HG03432 (cell line): ENCODE measurements around the gene KIAA2012.

Experiments
- ATAC-seq: cut with Tn5 transposase; IDR thresholded peaks from one replicate; pipeline ENCODE4 v1.9.1; 2021; ENCODE audit warnings: mild to moderate bottlenecking, moderate library complexity; ENCODE audit not compliant: unreplicated experiment

KIAA2012 gene

GRCh38 chr2:202147775-202148174 is 74.7 kb downstream of the KIAA2012 start:
- ATAC-seq, result no peak

- no peak for ATAC-seq
Measured at GRCh38 chr2:202148515-202149154, 75.6 kb downstream of the KIAA2012 start.

GRCh38 chr2:202149155-202149762 is 76.2 kb downstream of the KIAA2012 start:
- no peak for ATAC-seq

DNA sequence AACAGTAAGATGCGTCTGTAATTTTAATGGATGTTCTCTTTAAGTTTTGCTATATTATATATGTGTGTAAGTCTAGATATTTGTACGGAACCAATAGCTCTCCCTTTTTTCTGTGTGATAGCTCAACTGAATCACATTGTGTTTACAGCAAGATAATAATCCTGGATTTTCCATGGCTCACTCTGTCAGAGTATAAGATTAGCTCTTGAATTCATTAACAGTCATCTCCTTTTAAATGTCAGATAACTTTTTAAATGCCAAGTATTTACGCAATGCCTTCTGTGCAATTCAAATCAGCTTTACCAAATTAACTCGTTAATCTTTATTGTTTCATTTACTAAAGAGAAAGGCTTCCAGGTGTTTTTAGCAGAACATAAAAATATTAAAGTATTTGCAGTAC is 76.9 kb downstream of the KIAA2012 start:
- no peak for ATAC-seq

DNA sequence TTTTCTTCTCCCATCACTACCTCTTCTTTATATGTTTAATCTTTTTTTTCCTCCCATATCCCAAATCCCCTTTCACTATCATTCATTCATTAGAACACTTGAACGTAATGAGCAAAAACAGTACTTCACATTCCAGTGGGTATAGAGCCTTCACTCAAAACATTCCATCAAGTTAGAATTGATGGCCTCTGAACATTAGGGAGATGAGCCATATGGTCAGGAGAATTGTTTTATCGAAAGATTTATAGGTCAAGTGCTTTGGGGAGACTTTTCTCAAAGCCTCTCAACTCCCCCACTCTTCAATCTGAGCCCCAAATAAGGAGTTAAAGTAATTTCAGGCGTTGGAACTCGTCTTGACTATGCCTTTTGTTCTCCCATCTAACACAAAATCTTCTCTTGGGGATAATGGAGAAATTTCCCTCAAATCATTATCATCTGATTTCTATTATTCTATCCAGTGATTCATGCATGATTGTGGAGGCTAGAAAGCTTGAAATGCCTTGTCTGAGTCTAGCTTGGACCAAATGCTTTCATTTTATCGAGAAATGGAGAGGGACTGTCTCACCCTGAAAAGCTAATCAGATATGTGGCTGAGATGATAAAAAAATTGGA is 79.2 kb downstream of the KIAA2012 start:
- no peak for ATAC-seq

DNA sequence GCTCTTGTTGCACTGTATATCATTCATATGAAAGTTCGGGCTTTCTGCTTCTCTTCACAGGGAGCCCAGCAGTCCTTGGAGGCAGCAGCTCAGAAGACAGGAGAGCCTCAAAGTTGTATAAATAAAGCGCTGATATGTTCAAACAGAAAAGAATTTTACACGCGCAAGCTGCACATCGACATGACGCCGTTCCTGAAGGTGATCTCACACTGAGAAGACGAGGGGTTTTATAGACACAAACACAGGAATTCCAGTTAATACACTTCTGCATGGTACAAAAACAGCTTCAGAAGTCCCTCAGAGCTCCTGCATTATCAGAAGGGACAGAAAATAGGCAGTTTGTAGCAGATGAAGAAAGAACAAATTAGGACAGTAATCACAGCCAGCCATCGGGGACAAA is 81.6 kb downstream of the KIAA2012 start:
- ATAC-seq, result no peak

DNA sequence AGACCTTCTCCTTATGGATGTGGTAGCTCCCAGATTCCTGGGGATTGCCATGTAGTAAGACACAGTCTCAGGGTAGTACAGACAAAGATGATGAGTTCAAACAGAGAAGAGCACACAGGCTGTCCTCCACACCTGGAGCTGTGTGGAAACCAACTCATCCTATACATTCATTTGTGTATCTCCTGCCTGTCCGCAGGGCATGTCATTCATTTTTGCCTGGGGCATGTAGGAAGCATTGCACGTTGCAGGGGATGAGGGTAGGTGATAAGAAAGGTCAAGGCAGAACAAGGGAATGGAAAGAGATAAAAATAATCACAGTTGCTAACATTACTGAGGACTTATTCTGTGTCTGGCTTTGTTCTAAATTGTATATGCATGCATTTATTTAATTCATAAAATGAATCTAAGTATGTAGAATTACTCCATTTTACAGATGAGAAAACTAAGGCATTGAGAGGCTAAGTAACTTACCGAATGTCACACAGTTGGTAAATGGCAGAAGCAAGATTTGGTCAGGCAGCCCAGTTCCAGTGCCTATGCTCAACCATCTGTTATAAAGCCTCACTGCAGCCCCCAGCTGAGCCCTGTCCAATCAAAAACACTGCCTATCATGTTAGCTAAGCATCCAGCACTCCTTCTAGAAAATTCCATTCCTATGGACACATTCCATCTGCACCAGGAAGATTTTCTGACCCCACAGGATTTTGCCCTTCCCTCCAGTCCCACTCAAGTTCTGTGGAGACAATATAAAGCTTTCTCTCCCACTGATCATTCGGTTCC is 84.3 kb downstream of the KIAA2012 start:
- ATAC-seq, result no peak

DNA sequence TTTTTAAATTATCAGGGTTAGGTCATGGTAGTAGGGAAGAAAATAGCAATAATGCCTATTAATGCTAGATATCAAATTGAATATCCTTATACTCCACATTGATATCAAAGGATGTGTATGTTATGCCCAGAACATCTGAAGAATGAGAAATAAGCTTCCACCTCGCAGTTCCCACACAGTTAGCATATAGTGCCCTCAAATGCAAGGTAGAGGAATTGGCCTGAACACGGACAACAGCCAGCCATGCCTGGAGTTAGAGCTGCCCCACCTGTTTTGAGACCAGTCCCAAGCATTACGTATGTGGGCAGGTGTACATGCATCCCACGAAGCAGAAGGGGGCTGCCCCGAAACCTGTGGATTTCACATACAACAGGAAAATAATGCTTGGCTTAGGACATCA is 85.7 kb downstream of the KIAA2012 start:
- ATAC-seq, result no peak

DNA sequence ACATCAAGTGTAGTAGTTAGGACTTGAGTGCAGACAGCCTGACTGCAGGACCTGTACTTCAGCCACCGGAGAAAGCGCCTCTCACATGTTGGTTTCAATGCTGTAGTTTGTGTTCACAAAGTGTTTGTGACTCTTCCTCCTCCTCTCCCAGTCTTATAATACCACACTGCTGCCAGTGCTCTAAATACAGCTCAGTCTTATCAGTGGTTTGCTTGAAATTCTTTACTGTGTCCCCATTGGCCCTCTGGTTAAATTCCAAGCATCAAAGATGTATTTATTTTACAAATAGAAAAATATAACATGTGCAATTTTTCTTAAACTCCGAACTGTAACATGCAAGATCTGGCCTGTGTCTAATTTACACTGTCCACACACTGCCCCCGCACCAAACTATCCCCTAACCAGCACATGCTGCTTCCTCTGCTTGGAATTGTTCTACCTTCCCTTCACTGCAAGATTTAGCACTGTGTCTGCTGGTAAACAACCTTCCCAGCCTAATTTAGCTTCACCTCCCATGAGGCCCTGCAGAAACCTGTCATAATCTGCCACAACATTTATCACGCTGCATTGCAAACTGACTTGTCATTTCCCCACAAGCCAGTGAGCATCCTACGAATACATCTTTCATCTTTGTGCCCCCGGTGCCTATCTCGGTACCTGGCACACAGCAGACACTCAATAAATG is 88.2 kb downstream of the KIAA2012 start:
- no peak for ATAC-seq

- no peak for ATAC-seq
Measured at GRCh38 chr2:202164411-202164810, 91.4 kb downstream of the KIAA2012 start.

GRCh38 chr2:202165208-202165607 is 92.2 kb downstream of the KIAA2012 start:
- ATAC-seq, result no peak

DNA sequence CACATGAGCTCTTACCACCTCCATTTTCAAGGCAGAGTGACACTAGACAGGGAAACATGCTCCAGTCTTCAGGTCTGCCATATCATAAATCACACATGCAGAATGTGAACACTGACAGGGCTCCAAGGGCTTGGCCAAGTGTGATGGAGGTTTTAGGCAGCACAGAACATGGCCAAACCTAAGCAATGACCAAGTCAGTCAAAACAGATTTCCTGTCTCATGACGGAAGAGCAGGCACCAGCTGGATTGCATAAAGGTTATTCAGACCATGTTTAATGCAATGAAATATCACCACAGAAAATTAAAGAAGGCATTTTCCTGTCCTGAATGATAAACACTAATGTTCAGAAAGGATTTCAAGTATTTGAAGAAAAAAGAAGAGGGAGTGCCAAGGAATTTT is 92.9 kb downstream of the KIAA2012 start:
- no peak for ATAC-seq

DNA sequence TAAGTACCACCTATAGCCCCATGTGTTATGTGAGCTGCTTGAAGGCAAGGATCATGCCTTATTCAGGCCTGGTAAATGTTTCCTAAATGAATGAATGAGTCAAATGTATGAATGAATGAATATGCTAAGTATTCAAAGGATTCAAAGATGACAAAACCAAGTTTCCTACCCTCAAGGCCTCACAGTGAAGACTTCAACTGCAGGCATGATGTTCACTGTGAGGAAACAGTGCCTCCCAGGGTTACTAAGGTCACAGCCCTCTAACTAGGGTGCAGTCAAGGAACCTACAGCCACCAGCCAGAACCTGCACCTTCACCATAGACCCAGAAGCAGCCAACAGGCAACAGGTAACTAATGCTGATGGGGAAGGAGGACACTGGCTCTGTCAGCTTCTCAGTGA is 96.1 kb downstream of the KIAA2012 start:
- no peak for ATAC-seq

- no peak for ATAC-seq
Measured at GRCh38 chr2:202169832-202170424, 96.9 kb downstream of the KIAA2012 start.

DNA sequence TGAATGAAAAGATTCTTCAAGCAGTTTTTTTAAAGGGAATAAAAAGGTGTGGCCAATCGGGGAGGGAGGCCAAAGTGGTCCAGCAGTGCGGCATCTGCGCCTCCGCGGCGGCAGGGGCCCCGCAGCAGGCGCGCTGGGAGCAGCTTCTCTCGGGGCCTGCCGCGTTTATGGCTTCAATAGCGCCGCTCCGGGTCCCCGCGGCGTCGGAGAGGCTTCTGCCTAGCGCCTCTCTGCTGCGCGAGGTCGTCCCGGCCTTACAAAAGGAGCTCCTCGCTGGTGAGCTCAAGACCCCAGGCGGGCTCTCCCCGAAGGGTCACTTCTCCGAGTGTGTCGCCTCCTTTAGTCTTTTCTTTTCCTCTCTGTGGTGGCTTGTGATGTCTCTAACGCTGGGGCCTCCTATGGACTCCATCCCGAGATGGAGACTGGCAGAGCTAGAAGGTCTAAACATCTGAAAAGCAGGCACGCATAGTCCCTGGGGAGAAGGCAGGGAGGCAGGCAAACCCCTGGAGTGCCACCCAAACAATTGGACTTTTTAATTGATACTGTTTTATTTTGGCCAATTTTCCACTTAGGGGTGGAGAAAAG is 98.3 kb downstream of the KIAA2012 start:
- no peak for ATAC-seq

DNA sequence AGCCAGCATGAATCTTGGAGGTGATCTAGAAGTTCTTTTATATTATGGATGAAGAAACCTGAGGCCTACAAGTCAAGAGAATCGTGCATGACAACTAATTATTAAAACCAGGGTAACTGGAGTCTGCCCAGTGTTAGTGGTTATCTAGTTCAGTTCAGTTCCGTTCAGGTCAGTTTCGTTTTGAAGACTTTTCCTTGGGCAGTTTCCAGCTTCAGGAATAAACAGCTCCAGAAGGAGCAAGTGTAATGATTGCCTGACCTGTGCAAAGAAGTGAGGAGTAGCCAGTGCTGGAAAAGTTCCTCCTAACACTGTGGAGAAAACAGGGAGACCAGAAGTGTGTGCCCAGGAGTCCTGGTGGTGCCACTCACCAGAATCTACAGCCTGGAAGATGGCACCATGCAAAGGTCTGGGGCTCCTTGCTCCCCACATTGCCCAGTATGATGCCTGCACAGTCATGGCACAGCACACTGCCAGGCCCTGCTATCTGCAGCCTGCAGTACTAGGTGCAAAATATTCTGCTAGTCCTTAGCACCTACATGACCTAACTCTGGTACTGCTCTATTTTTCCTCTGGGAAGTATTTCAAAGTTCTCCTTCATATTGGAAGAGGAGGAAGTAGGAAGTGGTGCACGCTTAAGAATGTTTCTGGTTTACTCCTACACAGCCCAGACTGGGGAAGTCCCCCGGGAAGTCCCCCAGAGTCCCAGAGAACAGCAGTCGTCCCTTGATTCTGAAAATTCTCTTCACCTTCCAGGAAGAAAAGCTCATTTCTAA is 99.6 kb downstream of the KIAA2012 start:
- ATAC-seq, result peak; percentile 88

GRCh38 chr2:202178346-202178958 is 105.4 kb downstream of the KIAA2012 start:
- peak; percentile 50 for ATAC-seq

DNA sequence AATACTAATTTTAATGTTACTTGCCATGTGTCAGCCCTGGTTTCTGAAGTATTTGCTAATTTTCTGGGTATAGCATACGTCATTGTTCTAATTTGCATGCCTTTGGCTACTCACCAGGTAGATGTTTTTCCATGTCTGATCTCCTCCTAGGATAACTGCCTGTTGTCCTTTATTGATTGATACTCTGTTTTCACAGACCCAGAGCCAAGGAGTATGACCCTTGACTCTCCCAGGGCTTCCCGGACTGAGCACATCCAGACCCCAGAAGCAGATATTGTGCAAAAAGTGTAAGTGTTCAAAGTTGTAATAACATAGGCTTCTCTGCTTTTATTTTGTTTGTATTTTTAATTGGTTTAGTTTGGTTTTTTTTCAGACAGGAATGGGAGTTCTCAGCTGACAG is 111.5 kb downstream of the KIAA2012 start:
- no peak for ATAC-seq

DNA sequence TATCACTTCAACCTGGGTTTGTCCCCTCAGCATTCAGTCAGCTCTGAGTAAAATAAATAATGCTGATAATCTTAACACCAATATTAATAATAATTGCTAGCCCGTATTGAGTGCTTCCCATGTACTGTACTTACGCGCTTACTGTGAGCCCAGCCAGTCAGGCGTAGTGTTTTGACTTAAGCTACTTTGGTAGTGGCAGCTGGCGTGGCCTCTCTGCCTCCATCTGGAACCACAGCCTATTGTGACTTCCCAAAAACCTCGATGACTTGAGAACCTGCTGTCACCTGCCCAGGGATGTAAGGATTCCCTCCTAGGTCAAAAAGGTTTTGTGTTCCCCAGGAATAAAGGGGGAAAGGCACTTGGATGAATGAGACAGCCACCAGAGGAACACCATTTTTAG is 112.1 kb downstream of the KIAA2012 start:
- no peak for ATAC-seq
